Peyer's patch (tissue), 4 donors: ENCODE data around the gene YIPF6.

Source experiments
- POLR2A ChIP-seq, 2 donors: fragments of 450-650 bp; IDR thresholded peaks; one replicate each; pipeline ENCODE4 v1.5.1; 2017; ENCODE audit warnings: antibody characterized with exemption in 2 of 2, mild to moderate bottlenecking in 2 of 2, moderate library complexity in 2 of 2
- TF ChIP-seq, protein P1 (sequence below), 6 experiments: fragments of 450-650 bp in 4 of 6; fragments of 200-600 bp in 2 of 6; sonication (generic) in 1 of 6; IDR thresholded peaks; one replicate each; pipeline ENCODE4 v1.5.1; 2017 to 2019; ENCODE audit warnings: antibody characterized with exemption in 6 of 6, mild to moderate bottlenecking in 3 of 6, moderate library complexity in 1 of 6

DNA sequence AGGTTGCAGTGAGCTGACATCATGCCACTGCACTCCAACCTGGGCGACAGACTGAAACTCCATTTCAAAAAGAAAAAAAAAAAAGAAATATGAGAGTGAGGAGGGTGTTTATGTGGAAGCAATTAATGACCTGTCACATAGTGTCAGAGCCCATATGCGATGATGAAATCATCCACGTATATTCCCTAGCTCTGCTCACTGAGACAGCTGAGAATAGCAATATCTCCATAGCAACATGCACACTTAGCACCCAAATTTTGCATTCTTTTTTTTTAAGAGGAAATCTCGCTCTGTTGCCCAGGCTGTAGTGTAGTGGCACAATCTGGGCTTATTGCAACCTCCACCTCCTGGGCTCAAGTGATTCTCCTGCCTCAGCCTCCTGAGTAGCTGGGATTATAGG is 34.1 kb upstream of the YIPF6 start:
- TF ChIP-seq, protein P1, sequence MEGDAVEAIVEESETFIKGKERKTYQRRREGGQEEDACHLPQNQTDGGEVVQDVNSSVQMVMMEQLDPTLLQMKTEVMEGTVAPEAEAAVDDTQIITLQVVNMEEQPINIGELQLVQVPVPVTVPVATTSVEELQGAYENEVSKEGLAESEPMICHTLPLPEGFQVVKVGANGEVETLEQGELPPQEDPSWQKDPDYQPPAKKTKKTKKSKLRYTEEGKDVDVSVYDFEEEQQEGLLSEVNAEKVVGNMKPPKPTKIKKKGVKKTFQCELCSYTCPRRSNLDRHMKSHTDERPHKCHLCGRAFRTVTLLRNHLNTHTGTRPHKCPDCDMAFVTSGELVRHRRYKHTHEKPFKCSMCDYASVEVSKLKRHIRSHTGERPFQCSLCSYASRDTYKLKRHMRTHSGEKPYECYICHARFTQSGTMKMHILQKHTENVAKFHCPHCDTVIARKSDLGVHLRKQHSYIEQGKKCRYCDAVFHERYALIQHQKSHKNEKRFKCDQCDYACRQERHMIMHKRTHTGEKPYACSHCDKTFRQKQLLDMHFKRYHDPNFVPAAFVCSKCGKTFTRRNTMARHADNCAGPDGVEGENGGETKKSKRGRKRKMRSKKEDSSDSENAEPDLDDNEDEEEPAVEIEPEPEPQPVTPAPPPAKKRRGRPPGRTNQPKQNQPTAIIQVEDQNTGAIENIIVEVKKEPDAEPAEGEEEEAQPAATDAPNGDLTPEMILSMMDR (IDR thresholded peaks at IDR 0.05), result no peak
- TF ChIP-seq POLR2A (IDR thresholded peaks at IDR 0.05), result no peak
